GM15510 (cell line): ENCODE measurements around the gene OVOL3.

Source experiments
- POLR2A ChIP-seq: IDR thresholded peaks from 3 replicates; pipeline ENCODE4 v1.6.1; 2011; ENCODE audit warnings: borderline replicate concordance; ENCODE audit not compliant: insufficient read length; ENCODE audit errors: extremely low read depth

OVOL3 gene

DNA sequence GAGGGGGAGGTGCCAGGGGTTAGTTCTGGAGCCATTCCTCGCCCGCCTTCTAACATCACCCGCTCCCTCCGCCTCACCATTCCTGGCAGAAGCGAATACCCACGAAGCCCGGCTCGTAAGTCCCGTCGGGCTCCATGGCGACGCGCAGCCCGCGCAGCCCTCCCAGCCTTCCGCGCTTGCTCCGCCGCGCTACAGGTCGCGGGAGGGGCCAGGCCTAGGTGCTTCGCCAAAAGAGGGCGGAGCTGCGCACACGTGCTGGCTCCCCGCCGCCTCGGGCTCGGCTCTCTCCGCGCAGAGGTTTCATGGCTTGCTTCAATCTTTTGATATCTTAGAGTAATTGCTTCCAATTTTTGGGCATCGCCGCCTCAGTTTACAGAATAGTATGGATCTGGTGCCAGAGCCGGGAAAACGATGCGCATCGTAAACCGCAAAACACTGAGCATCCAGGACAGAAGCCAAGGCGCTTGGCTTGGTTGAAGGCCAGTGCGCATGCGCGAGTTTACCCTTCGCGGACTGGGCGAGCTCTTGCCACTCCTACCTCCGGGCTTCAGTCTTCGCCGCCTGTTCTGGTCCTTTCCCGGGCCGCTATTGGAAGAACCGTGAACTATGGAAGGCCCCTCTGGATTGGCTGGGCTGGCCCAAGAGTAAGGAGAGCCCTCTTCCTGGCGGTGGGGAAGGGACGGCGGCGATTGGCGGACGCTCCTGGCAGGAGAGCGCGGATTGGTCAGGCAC is 3.9 kb downstream of the OVOL3 start, which contains the start of gene POLR2I:
Gene POLR2I (minus strand): TSS at position 155 of the 732 bp plus-strand sequence. CDS start 19 bp downstream, at position 136.
- TF ChIP-seq POLR2A: peak; percentile 63

- peak; percentile 79 for TF ChIP-seq POLR2A
Observed at GRCh38 chr19:36115453-36116343, 4.8 kb downstream of the OVOL3 start, which contains the start of gene TBCB. TBCB (plus strand) TSS chr19:36115468; CDS start chr19:36115561, 93 bp downstream.

GRCh38 chr19:36116344-36116637 is 5.3 kb downstream of the OVOL3 start:
- no peak for TF ChIP-seq POLR2A

DNA sequence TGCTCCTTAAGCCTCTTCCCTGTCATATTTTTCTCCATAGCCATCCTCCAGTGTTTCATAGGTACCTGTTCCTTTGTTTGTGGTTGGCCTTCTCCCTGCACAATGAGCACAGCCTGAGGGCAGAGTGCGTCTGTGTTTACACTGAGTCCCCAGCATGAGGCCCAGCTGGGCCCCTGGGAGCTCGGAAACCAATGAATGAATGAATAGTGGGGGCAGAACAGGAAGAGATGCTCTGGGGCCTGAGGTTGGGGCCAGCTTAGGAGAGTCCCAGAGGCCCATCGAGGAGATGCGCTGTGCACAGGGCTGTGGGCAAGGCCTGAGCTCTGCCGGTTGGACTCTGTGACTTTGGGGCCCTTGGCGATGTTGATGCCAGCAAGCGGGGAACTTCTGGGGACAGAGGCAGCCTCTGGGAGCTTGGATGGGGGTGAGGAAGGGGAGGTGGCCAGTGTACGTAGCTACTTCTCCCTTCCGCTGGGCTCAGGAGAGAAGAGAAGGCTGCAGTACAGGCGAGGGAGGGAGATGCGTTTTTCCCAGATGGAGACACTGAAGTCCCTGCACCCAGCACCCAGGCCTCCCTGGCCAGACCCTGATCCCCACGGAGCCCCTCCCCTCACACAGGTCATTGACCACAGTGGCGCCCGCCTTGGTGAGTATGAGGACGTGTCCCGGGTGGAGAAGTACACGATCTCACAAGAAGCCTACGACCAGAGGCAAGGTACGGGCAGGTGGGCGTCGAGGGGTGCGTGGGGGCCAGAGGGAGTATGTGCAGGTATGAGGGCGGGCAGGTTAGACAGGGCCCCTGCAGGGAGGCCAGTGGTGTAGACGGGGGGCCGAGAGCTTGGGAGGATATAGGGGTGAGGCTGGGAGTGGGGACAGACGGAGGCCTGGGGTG is 9.4 kb downstream of the OVOL3 start:
- TF ChIP-seq POLR2A: no peak

DNA sequence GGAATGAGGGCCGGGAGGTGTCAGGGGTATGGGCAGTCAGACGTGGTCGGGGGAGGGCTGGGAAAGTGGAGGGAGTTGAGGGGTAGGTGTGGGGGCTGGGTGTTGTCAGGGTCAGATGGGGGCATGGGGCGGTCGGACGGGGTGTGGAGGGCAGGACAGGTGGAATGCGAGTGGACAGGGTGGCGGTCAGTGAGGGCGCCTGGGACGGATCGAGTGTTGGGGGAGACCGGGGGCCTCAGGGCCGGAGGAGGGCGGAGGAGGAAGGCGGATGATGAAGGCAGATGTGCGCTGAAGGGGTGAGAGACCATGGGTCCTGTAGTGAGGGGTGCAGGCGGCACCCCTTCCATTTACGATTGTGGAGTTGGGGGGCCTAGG is 10.0 kb downstream of the OVOL3 start:
- no peak for TF ChIP-seq POLR2A

DNA sequence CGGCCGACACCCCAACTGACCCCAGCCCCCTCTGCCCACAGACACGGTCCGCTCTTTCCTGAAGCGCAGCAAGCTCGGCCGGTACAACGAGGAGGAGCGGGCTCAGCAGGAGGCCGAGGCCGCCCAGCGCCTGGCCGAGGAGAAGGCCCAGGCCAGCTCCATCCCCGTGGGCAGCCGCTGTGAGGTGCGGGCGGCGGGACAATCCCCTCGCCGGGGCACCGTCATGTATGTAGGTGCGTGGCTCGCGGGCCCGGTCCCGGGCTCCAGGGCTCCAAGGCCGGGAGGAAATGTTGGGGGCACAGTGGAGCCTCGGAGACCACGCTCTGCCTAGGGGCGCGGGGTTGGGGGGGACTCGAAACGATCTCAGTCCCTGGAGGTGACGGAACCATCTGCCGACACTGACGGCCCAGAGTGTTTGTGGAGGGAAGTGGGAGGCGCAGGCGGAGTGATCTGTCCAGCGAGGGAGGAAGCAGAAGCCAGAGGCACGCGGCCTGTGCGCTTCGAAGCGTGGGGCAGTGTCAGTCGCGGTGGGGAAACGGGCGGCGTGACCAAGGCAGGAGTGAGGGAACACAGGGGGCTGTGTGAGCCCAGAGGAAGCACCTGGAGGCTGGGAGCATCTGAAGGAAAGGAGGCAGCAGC is 10.7 kb downstream of the OVOL3 start:
- TF ChIP-seq POLR2A: no peak

GRCh38 chr19:36125557-36125956 is 14.6 kb downstream of the OVOL3 start:
- TF ChIP-seq POLR2A: no peak

GRCh38 chr19:36128392-36128736 is 17.4 kb downstream of the OVOL3 start:
- no peak for TF ChIP-seq POLR2A

GRCh38 chr19:36136964-36137686 is 26.2 kb downstream of the OVOL3 start:
- TF ChIP-seq POLR2A: no peak

- TF ChIP-seq POLR2A: no peak
Observed at GRCh38 chr19:36139120-36139472, 28.2 kb downstream of the OVOL3 start.

GRCh38 chr19:36139473-36140303 is 28.7 kb downstream of the OVOL3 start, which contains the start of gene CAPNS1:
CAPNS1 (plus strand) TSS chr19:36140066; CDS start chr19:36141012, 946 bp downstream.
- peak; percentile 86 for TF ChIP-seq POLR2A

GRCh38 chr19:36140304-36141038 is 29.5 kb downstream of the OVOL3 start:
- peak; percentile 38 for TF ChIP-seq POLR2A
